ENCODE results near the gene ORAI3. TPM values are rescaled to one million over a fixed set of nuclear protein-coding genes. Genes with fewer than 3 reads are reported as not detected.

ORAI3 gene
- polyA plus RNA-seq, 1 of the 3 experiments (the other 2 are of a cell fraction) = 29.0 TPM

DNA sequence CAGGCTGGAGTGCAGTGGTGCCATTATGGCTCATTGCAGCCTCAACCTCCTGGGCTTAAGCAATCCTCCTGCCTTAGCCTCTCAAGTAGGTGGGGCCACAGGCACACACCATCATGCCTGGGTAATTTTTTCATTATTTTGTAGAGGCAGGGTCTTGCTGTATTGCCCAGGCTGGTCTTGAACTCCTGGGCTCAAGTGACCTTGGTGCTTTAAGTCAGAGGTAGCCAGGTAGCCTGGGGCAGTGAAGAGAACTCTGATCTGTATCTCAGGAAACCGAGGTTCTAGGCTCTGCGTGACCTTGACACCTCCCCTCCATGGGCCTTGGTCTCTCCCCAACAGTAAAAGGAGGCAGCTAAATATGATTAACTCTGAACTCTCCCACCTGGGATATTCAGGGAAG lies 49.1 kb upstream of the ORAI3 start:
- no peak overlapping the region for H3K27ac ChIP-seq (ENCODE audit: low read depth in 2 of 2, low read length in 1 of 2)
- H3K36me3 ChIP-seq (replicated peaks in 1 of 2; ENCODE audit: control insufficient read depth in 1 of 2, insufficient read depth in 2 of 2, low read length in 1 of 2) = no peaks in the 10 kb centered on the region
- no peaks in the 10 kb centered on the region for H3K27me3 ChIP-seq (ENCODE audit: insufficient read depth)
- no peak overlapping the region for H2AFZ ChIP-seq (ENCODE audit: low read depth)
- ChIA-PET POLR2A (no interaction called here), CTCF (interaction anchor here (1.6 to 4.6 kb wide), 2 partner anchors 42 to 56 kb away, joined by 4 to 74 read pairs; no protein-coding TSS in a partner anchor)
- H3K9ac ChIP-seq = no peak overlapping the region
- H3K9me3 ChIP-seq = no peaks in the 10 kb centered on the region
- H4K20me1 ChIP-seq (ENCODE audit: insufficient read depth) = no peaks in the 10 kb centered on the region
- H3K9me2 ChIP-seq = no peaks in the 10 kb centered on the region
- no peak for DNase-seq
- H3K4me3 ChIP-seq (ENCODE audit: low read depth in 2 of 2, low read length in 1 of 2) = no peak overlapping the region
- H3F3A ChIP-seq (replicated peaks; ENCODE audit: insufficient read depth) = peaks cover 30% of the 10 kb centered on the region
- H3K79me2 ChIP-seq (ENCODE audit: insufficient read depth) = peaks cover 4% of the 10 kb centered on the region; the same call in 1 of the 2 replicates
- no peak overlapping the region for H3K4me2 ChIP-seq
- TF ChIP-seq MXI1 (IDR thresholded peaks at IDR 0.05; ENCODE audit: low read depth, low read length) = no peak
- TF ChIP-seq, protein P1, sequence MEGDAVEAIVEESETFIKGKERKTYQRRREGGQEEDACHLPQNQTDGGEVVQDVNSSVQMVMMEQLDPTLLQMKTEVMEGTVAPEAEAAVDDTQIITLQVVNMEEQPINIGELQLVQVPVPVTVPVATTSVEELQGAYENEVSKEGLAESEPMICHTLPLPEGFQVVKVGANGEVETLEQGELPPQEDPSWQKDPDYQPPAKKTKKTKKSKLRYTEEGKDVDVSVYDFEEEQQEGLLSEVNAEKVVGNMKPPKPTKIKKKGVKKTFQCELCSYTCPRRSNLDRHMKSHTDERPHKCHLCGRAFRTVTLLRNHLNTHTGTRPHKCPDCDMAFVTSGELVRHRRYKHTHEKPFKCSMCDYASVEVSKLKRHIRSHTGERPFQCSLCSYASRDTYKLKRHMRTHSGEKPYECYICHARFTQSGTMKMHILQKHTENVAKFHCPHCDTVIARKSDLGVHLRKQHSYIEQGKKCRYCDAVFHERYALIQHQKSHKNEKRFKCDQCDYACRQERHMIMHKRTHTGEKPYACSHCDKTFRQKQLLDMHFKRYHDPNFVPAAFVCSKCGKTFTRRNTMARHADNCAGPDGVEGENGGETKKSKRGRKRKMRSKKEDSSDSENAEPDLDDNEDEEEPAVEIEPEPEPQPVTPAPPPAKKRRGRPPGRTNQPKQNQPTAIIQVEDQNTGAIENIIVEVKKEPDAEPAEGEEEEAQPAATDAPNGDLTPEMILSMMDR (IDR thresholded peaks at IDR 0.05) = no peak
- TF ChIP-seq TCF12 (IDR thresholded peaks at IDR 0.05) = no peak
- TF ChIP-seq, protein P2, sequence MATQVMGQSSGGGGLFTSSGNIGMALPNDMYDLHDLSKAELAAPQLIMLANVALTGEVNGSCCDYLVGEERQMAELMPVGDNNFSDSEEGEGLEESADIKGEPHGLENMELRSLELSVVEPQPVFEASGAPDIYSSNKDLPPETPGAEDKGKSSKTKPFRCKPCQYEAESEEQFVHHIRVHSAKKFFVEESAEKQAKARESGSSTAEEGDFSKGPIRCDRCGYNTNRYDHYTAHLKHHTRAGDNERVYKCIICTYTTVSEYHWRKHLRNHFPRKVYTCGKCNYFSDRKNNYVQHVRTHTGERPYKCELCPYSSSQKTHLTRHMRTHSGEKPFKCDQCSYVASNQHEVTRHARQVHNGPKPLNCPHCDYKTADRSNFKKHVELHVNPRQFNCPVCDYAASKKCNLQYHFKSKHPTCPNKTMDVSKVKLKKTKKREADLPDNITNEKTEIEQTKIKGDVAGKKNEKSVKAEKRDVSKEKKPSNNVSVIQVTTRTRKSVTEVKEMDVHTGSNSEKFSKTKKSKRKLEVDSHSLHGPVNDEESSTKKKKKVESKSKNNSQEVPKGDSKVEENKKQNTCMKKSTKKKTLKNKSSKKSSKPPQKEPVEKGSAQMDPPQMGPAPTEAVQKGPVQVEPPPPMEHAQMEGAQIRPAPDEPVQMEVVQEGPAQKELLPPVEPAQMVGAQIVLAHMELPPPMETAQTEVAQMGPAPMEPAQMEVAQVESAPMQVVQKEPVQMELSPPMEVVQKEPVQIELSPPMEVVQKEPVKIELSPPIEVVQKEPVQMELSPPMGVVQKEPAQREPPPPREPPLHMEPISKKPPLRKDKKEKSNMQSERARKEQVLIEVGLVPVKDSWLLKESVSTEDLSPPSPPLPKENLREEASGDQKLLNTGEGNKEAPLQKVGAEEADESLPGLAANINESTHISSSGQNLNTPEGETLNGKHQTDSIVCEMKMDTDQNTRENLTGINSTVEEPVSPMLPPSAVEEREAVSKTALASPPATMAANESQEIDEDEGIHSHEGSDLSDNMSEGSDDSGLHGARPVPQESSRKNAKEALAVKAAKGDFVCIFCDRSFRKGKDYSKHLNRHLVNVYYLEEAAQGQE (IDR thresholded peaks at IDR 0.05; ENCODE audit: low read depth, low read length) = no peak
- TF ChIP-seq RCOR1 (IDR thresholded peaks at IDR 0.05; ENCODE audit: low read length) = no peak
- TF ChIP-seq SMC3 (IDR thresholded peaks at IDR 0.05; ENCODE audit: low read depth, low read length) = no peak
- no peak for TF ChIP-seq TAF1 (IDR thresholded peaks at IDR 0.05; ENCODE audit: borderline replicate concordance, low read depth, low read length)
- TF ChIP-seq FOXJ3 (CRISPR knock-in tag; IDR thresholded peaks at IDR 0.05) = no peak
- TF ChIP-seq GATA2 (CRISPR knock-in tag; IDR thresholded peaks at IDR 0.05) = no peak
- no peak for TF ChIP-seq EP300 (IDR thresholded peaks at IDR 0.05; ENCODE audit: borderline replicate concordance in 1 of 2, low read depth in 1 of 2, low read length in 1 of 2)
- TF ChIP-seq TEAD4 (IDR thresholded peaks at IDR 0.05; ENCODE audit: borderline replicate concordance, insufficient read depth) = no peak
- no peak for TF ChIP-seq GABPA (IDR thresholded peaks at IDR 0.05; ENCODE audit: low read depth)
- TF ChIP-seq JUND (IDR thresholded peaks at IDR 0.05) = no peak
- WGBS (ENCODE audit: low lambda C conversion rate) = 92% methylated on average over 2 of the region's 2 CpGs
- peaks cover 12 to 25% of the 10 kb centered on the region in 2 experiments; a peak in 3 of 4 replicates for H3K4me1 ChIP-seq (ENCODE audit: control insufficient read depth in 1 of 2, insufficient read depth in 2 of 2, low read depth in 1 of 2, low read length in 1 of 2)
